NCI-H1417 treated with DMSO at 0.1 percent for 48 hours (cell line): ENCODE results near the gene PKP1.

Experiments used
- DNase-seq: peaks from one replicate; lab custom pipeline; 2025; lab: John Stamatoyannopoulos, UW

The PKP1 gene

GRCh38 chr1:201328576-201328975, 45.3 kb downstream of the PKP1 start:
- DNase-seq: no peak

DNA sequence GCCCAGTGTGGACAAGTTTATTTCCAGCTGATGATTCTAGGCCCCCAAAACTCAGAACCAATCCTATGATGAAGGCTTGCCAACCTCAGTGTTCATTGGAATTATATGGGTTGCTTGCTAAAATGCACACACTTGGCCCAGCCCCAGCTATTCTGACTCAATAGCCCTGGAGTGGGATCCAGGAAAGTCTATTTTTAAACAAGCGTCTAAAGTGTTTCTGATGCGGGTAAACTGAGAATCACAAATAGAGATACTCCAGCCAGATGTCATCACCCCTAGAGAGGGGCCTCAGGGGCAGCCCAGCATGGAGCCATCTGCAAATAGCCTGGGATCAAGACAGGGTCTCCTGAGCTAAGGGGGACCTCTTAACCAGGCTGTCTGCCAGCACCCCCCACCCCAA, 46.0 kb downstream of the PKP1 start:
- no peak for DNase-seq

- DNase-seq: no peak
Observed at GRCh38 chr1:201329801-201330200, 46.5 kb downstream of the PKP1 start.

GRCh38 chr1:201330541-201330940, 47.2 kb downstream of the PKP1 start:
- no peak for DNase-seq

DNA sequence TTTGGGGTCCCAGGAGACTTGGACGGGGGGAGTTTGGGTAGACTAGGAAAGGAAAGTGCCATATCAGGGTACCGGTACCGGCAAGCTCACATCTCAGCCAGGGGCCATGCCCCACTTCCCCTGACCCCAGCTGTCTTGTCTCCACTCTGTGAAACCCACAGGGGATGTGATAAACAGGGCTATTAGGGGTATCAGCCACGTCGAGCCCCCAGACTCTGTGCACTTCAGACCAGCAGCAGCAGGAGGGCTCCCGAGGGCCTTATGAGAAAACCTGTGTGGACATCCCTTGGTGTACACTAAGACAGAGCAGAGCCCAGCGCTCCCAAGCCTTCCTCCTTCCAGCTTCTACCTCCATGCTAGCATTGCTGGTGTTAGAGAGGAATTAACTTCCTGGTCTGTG, 47.9 kb downstream of the PKP1 start:
- no peak for DNase-seq

GRCh38 chr1:201332021-201332420, 48.7 kb downstream of the PKP1 start:
- DNase-seq: no peak

DNA sequence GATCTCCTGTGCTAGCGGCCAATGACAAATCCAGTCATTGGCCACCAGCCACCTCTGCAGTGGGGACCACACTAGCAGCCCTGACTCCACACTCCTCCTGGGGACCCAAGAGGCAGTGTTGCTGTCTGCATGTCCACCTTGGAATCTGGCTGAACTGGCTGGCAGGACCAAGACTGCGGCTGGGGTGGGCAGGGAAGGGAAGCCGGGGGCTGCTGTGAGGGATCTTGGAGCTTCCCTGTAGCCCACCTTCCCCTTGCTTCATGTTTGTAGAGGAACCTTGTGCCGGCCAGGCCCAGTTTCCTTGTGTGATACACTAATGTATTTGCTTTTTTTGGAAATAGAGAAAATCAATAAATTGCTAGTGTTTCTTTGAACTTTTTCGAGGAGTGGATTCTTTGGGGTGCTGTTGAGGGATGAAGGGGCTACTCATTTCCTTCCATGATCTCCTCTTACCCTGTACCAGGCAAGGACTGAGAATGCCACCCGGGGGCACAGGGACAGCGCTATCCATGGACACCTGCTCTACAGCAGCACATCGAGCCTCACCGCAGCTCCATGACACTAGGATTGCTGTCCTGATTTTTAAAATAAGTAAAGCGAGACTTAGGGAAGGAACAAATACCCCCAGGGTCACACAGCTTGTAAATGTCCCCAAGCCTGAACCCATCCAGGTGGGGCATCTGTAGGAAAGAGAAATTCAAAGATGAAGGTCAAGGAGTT, 49.5 kb downstream of the PKP1 start:
- DNase-seq: no peak

GRCh38 chr1:201334325-201335173, 51.2 kb downstream of the PKP1 start:
- no peak for DNase-seq

DNA sequence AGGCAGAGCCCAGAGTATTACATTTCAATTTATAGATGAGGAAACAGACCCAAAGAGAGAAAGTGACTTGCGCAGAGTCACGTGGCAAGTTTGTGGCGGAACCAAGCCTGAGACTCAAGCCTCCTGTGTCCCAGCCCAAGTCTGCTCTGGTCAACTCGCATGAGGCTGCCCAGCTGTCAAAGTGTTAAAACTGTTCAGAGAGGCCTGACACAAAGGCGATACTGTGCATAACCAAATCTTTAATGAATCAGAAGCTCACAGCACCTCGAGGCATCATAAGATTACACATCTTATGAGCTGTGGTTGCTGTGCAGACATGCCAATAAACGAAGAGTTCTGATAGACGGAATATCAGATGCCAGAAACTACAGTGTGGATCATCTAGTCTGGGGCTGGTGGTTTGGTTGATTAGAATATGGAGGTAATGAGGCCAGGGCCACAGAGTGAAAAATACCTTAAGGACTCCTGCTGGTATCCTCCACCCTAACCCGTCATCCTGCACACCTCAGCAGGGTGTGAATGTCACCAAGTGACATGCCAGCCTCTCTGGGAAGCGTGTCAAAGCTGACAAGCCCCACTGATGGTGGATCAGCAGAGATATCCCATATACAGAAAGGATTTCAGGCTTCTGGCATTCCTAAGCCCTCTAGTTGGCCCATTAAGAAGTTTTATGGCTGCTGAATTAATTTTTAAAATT, 52.0 kb downstream of the PKP1 start:
- no peak for DNase-seq

DNA sequence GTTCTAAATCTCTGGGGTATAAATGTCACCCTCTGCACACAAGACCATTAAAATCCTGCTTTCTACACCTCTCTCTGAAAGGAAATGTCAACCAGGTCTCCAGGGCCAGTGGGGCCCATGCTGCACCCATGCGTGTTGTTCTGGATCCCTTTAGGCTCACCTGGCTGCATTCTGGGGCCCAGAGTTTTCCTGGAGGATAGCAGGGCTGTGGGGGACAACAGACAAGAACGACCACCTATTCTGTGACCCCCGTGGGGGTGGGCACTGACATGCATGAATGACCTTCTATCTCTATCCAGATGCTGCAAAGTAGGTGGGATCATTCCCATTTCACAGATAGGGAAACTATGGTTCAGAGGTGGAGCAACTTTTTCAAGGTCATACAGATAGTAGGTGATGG, 52.6 kb downstream of the PKP1 start:
- DNase-seq: no peak

GRCh38 chr1:201336711-201337450, 53.6 kb downstream of the PKP1 start:
- DNase-seq: no peak

DNA sequence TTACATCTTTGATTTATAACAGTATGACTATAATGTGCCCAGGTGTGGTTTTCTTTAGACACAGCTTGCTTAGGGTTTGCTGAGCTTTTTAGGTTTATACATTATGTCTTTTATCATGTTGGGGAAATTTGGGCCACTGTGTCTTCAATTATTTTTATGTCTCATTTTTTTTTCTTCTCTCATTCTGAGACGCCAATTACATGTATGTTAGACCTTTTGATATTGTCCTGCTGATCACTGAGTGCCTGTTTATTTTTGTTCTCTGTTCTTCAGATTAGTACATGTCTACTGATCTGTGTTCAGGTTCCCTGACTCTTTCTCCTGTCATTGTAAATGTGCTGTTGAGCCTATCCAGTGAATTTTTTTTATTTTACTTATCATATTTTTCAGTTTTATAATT, 58.1 kb downstream of the PKP1 start:
- no peak for DNase-seq

GRCh38 chr1:201344206-201345080, 61.1 kb downstream of the PKP1 start:
- DNase-seq: no peak

GRCh38 chr1:201345081-201345355, 61.7 kb downstream of the PKP1 start:
- DNase-seq: no peak

DNA sequence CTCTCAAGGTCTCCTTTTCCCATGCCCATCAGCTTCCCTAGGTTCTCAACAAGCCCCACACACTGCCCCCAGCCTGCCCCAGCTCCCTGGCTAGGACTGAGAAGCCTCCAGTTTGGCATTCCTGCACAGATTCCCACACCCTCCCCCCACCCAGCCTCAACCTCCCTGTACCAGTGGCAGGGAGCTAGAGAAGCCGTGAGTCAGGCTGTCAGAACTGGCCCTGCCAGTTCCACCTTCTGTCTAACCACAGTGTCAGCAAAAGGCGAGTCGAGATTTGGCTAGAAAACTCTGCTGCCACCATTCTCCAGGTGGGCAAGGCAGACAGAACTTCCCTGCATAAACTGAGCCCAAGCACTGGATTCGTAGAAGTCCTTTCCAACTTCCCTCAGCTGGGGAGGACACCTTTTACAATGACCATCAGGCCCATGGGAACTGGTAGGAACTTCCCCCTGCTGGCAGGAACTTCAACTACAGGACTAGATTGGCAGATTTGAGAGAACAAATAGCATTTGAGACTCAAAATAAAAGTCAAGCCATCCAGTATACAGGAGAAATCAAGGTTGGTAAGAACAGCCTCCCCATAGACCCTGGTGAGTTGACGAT, 63.1 kb downstream of the PKP1 start:
- no peak for DNase-seq

DNA sequence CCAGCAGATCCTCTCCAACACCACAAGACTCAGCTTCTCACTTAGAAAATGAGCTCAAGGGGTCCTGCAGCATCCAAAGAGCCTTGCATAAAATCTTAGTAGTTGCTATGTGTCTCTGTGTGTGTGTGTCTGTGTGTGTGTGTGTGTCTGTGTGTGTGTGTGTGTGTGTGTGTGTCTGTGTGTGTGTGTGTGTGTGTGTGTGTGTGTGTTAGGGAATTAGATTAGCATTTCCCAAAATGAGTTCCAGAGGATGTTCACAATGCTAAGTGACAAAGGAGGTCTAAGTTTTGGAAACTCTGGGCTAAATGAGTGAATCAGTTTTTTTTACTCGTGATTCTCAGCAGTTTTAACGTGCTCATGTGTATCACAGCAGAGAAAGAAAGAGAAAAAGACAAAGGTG, 63.7 kb downstream of the PKP1 start:
- no peak for DNase-seq

DNA sequence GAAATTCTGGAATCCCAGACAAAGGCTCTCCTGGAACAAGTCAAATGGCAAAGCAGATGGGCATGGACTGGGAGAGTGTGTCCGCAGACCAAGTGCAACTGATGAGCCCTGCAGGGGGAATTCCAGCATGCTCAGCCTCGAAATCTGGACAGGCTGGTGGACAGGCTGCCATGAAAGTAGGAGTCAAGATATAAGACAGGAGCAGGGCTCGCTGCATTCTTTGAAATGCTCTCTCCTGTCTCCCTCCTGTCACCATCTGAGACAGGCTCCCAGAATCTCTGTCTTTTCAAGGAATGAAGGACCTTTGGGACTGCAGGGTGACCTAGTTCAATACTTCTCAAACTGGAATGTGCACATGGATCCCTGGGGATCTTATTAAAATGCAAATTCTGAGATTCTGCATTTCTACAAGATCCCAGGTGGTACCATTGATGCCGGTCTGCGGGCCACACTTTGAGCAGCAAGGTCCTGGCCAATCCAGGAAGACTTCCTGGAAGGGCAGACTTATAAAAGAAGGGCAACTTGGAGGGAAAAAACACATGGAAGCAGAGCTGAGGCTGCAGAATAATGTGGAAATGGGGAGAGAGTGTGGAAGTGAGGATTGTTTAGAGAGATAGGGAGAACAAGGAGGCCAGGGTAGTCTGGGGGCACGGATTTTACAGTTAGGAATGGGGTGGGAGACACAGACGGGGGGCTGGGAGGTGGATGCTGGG, 64.3 kb downstream of the PKP1 start:
- no peak for DNase-seq

DNA sequence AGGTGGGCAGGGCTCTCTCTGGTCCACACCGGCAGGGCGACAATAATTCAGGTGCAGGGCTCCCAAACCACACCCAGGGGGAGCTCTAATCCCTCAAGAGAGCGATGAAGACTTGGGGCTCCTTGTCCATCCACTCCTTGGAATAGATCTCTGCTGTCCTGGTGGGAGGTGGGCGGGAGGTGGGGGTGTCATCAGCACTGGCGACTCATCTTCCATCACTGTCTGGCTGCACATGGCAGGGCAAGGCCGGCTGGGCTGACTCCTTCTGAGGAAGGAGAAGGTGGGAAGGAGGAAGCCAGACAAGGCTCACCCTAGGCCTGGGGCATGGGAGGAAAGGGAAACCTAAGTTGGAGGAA, 64.9 kb downstream of the PKP1 start:
- no peak for DNase-seq

- no peak for DNase-seq
Observed at GRCh38 chr1:201349092-201349491, 65.8 kb downstream of the PKP1 start.

DNA sequence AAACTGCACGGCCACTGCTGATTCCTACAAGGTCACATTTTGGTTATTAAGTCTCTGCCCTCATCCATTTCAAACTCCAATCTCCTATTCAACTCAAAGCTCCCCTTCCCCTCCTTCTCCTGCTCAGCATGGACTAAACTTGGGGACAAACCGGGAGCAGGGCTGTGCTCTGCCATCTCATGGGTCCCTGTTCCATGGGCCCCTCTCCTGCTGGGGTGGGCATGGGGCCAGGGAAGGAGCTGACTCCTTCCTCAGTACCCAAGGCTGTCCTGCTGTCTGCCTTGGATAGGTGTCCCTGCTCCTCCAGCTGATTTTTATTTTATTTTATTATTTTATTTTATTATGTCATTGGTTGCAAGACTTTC, 67.0 kb downstream of the PKP1 start:
- no peak for DNase-seq

DNA sequence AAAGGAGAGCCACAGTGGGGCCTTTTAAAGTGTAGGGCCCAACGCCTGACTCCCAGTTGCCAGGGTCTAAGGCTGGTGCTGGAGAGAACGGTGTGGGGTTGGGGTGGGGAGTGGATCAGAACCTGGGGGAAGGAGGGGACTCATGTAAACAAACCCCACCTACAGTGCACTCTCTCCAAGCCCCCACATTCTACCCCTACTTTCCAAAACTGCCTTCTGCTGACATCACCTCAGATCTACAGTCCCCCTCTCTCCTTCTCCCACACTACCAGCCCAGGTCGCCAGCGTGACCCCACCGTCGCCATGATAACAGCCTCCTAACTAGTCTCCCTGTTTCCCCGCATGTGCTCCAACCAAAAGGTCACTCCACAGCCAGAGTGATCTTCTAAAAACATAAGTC, 67.6 kb downstream of the PKP1 start:
- DNase-seq: no peak
